Vagina (tissue), 2 donors: ENCODE data around the gene PTTG1IP. TPM values are rescaled to one million over a fixed set of nuclear protein-coding genes. Genes with fewer than 3 reads are reported as not detected.

ENCODE experiments used
- DNase-seq, 2 donors: peaks; one replicate each; pipeline ENCODE4 v3.0.0-alpha.2; 2017; ENCODE audit errors: extremely low spot score in 2 of 2
- H3K27ac ChIP-seq: fragments of 200-600 bp; sonication (generic); one replicate; pipeline ENCODE4 v1.5.1; 2019
- H3K27me3 ChIP-seq: fragments of 200-600 bp; sonication (generic); one replicate; pipeline ENCODE4 v1.5.1; 2019
- H3K36me3 ChIP-seq, 2 donors: fragments of 200-600 bp; sonication (generic); one replicate each; pipeline ENCODE4 v1.5.1; 2017 to 2019
- H3K4me1 ChIP-seq: fragments of 200-600 bp; sonication (generic); one replicate; pipeline ENCODE4 v1.5.1; 2019
- H3K4me3 ChIP-seq, 2 donors: fragments of 200-600 bp; sonication (generic); 1 replicate in 1 of 2; 2 replicates in 1 of 2; pipeline ENCODE4 v1.5.1; 2016 to 2019
- H3K9me3 ChIP-seq: fragments of 200-600 bp; sonication (generic); one replicate; pipeline ENCODE4 v1.5.1; 2019
- POLR2A ChIP-seq, 2 donors: fragments of 450-650 bp; IDR thresholded peaks; one replicate each; pipeline ENCODE4 v1.6.1; 2017; ENCODE audit warnings: antibody characterized with exemption in 2 of 2, mild to moderate bottlenecking in 2 of 2, moderate library complexity in 2 of 2
- POLR2AphosphoS5 ChIP-seq, 2 donors: sonication (generic); formaldehyde crosslinking; IDR thresholded peaks; one replicate each; pipeline ENCODE4 v1.9.0; 2017; ENCODE audit warnings: antibody characterized with exemption in 2 of 2, mild to moderate bottlenecking in 2 of 2, low read depth in 1 of 2; ENCODE audit not compliant: insufficient read depth in 1 of 2
- intact Hi-C: fragments of 100-400 bp; cut with DNase I; formaldehyde crosslinking; loops from one replicate; pipeline ENCODE4 v1.15.1; 2023
- total RNA-seq: library from RNA; depleted of rRNA; stranded (reverse); fragments of >200 nt; gene quantifications from one replicate; pipeline ENCODE4 v1.2.3, GENCODE V29; 2016
- TF ChIP-seq, protein P1 (sequence below), 3 experiments: fragments of 450-650 bp in 2 of 3; fragments of 200-600 bp in 1 of 3; sonication (generic) in 1 of 3; IDR thresholded peaks; one replicate each; pipeline ENCODE4 v1.5.1; 2017 to 2019; ENCODE audit warnings: antibody characterized with exemption in 3 of 3, mild to moderate bottlenecking in 2 of 3, moderate library complexity in 2 of 3

PTTG1IP gene
- total RNA-seq, 1 donor from 2014 or later, result 165 TPM

GRCh38 chr21:44814498-44815023 lies 58.9 kb downstream of the PTTG1IP start:
- no peaks in the 10 kb centered on the region for H3K9me3 ChIP-seq
- no peaks in the 10 kb centered on the region for H3K27me3 ChIP-seq
- H3K27ac ChIP-seq, result no peak overlapping the region

GRCh38 chr21:44813727-44814126 lies 59.8 kb downstream of the PTTG1IP start:
- Histone ChIP-seq H3K4me1 (peaks cover 39% of the 10 kb centered on the region), H3K9me3 (no peaks in the 10 kb centered on the region), H3K27me3 (no peaks in the 10 kb centered on the region), H3K4me3 (no peak overlapping the region), H3K36me3 (peaks cover 0 to 21% of the 10 kb centered on the region in 2 donors), H3K27ac (no peak overlapping the region)
- TF ChIP-seq POLR2A (IDR thresholded peaks at IDR 0.05), result no peak
- TF ChIP-seq, protein P1, sequence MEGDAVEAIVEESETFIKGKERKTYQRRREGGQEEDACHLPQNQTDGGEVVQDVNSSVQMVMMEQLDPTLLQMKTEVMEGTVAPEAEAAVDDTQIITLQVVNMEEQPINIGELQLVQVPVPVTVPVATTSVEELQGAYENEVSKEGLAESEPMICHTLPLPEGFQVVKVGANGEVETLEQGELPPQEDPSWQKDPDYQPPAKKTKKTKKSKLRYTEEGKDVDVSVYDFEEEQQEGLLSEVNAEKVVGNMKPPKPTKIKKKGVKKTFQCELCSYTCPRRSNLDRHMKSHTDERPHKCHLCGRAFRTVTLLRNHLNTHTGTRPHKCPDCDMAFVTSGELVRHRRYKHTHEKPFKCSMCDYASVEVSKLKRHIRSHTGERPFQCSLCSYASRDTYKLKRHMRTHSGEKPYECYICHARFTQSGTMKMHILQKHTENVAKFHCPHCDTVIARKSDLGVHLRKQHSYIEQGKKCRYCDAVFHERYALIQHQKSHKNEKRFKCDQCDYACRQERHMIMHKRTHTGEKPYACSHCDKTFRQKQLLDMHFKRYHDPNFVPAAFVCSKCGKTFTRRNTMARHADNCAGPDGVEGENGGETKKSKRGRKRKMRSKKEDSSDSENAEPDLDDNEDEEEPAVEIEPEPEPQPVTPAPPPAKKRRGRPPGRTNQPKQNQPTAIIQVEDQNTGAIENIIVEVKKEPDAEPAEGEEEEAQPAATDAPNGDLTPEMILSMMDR (IDR thresholded peaks at IDR 0.05), result no peak
- no peak for TF ChIP-seq POLR2AphosphoS5 (IDR thresholded peaks at IDR 0.05; ENCODE audit: insufficient read depth in 1 of 2, low read depth in 1 of 2)
- no peak for DNase-seq
- intact Hi-C loops, result no loop called here

More at GRCh38 chr21:44814498-44815023, 58.9 kb downstream of the PTTG1IP start:
- H3K4me3 ChIP-seq, result no peak overlapping the region
- no peak for DNase-seq
- intact Hi-C loops, result loop anchor here (5.0 kb wide), 1 partner anchor 58 kb away; the partner anchor contains the start of gene PTTG1IP
- H3K4me1 ChIP-seq, result peaks cover 41% of the 10 kb centered on the region
- H3K36me3 ChIP-seq, result peaks cover 0 to 14% of the 10 kb centered on the region in 2 donors
- TF ChIP-seq POLR2AphosphoS5 (IDR thresholded peaks at IDR 0.05; ENCODE audit: insufficient read depth in 1 of 2, low read depth in 1 of 2), result no peak
- TF ChIP-seq, protein P1 (IDR thresholded peaks at IDR 0.05), result no peak
- no peak for TF ChIP-seq POLR2A (IDR thresholded peaks at IDR 0.05)

- Histone ChIP-seq H3K9me3 (no peaks in the 10 kb centered on the region), H3K27me3 (no peaks in the 10 kb centered on the region), H3K27ac (no peak overlapping the region), H3K4me1 (peaks cover 34% of the 10 kb centered on the region), H3K36me3 (peaks cover 0 to 27% of the 10 kb centered on the region in 2 donors), H3K4me3 (no peak overlapping the region)
- TF ChIP-seq, protein P1 (IDR thresholded peaks at IDR 0.05), result no peak
- no peak for TF ChIP-seq POLR2A (IDR thresholded peaks at IDR 0.05)
- no peak for TF ChIP-seq POLR2AphosphoS5 (IDR thresholded peaks at IDR 0.05; ENCODE audit: insufficient read depth in 1 of 2, low read depth in 1 of 2)
- intact Hi-C loops, result no loop called here
- no peak for DNase-seq
These were observed 60.3 kb downstream of the PTTG1IP start for GRCh38 chr21:44813149-44813548.

DNA sequence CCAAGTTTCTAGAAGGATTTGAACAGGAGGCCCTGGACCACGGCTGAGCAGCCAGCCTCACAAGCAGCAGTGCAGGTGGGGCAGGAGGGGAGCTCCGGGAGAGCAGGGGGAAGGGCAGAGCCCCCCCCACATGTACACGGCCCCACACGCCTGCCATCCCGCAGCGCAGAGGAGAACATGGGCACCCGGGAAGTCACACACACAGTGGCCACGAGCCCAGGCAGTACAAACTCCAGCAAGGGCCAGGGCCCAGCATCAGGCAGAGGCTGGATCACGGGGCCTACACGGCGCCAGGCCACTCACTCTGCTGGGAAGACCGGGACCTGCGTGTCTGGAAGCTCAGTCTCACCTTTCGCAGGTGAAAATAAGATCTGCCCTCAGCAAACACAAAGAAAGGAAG lies 60.9 kb downstream of the PTTG1IP start:
- Histone ChIP-seq H3K27me3 (no peaks in the 10 kb centered on the region), H3K9me3 (no peaks in the 10 kb centered on the region), H3K36me3 (peaks cover 0 to 30% of the 10 kb centered on the region in 2 donors), H3K4me1 (peaks cover 34% of the 10 kb centered on the region), H3K27ac (no peak overlapping the region), H3K4me3 (no peak overlapping the region)
- TF ChIP-seq, protein P1 (IDR thresholded peaks at IDR 0.05), result no peak
- TF ChIP-seq POLR2A (IDR thresholded peaks at IDR 0.05) (no peak), POLR2AphosphoS5 (IDR thresholded peaks at IDR 0.05; ENCODE audit: insufficient read depth in 1 of 2, low read depth in 1 of 2) (no peak)
- DNase-seq, result no peak
- intact Hi-C loops, result no loop called here

DNA sequence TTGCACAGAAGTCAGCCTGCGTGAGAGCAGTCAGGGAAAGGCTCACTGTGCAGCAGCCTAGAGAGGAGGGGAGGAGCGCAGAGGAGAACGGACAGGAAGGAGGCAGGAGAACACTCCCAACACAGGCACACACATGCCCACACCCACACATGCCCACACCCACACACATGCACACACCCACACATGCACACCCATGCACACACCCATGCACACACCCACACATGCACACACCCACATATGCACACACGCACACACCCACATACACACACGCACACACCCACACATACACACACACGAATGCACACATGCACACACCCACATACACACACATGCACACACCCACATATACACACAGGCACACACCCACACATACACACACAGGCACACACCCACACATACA lies 62.7 kb downstream of the PTTG1IP start:
- H3K4me1 ChIP-seq, result peaks cover 17% of the 10 kb centered on the region
- H3K9me3 ChIP-seq, result no peaks in the 10 kb centered on the region
- intact Hi-C loops, result no loop called here
- H3K36me3 ChIP-seq, result peaks cover 0 to 41% of the 10 kb centered on the region in 2 donors
- H3K4me3 ChIP-seq, result no peak overlapping the region
- no peak overlapping the region for H3K27ac ChIP-seq
- H3K27me3 ChIP-seq, result no peaks in the 10 kb centered on the region
- no peak for TF ChIP-seq POLR2AphosphoS5 (IDR thresholded peaks at IDR 0.05; ENCODE audit: insufficient read depth in 1 of 2, low read depth in 1 of 2)
- TF ChIP-seq POLR2A (IDR thresholded peaks at IDR 0.05), result no peak
- TF ChIP-seq, protein P1 (IDR thresholded peaks at IDR 0.05), result no peak
- DNase-seq, result no peak
